Esophagus muscularis mucosa (tissue), 4 donors: ENCODE data around the gene KREMEN2. TPM values are rescaled to one million over a fixed set of nuclear protein-coding genes. Genes with fewer than 3 reads are reported as not detected.

Experiments
- DNase-seq: peaks from one replicate; pipeline ENCODE4 v3.0.0-alpha.2; 2017; ENCODE audit errors: extremely low spot score
- H3K27ac ChIP-seq, 4 donors: fragments of 200-600 bp; sonication (generic); replicated peaks in 1 of 4; 1 replicate in 3 of 4; 2 replicates in 1 of 4; pipeline ENCODE4 v1.5.1; 2016 to 2019; ENCODE audit warnings: mild to moderate bottlenecking in 1 of 4
- H3K27me3 ChIP-seq, 4 donors: fragments of 200-600 bp; sonication (generic); one replicate each; pipeline versions ENCODE4 v1.5.1 to v1.6.0; 2016 to 2019
- H3K36me3 ChIP-seq, 4 donors: fragments of 200-600 bp; sonication (generic); one replicate each; pipeline ENCODE4 v1.5.1; 2016 to 2019
- H3K4me1 ChIP-seq, 4 donors: fragments of 200-600 bp; sonication (generic); one replicate each; pipeline ENCODE4 v1.5.1; 2016 to 2019
- H3K4me3 ChIP-seq, 4 donors: fragments of 200-600 bp; sonication (generic); 1 replicate in 2 of 4; 2 replicates in 2 of 4; pipeline ENCODE4 v1.5.1; 2016 to 2019; ENCODE audit warnings: mild to moderate bottlenecking in 4 of 4, moderate library complexity in 1 of 4
- H3K9me3 ChIP-seq, 4 donors: fragments of 200-600 bp; sonication (generic); 1 replicate in 3 of 4; 2 replicates in 1 of 4; pipeline ENCODE4 v1.5.1; 2016 to 2019
- EP300 ChIP-seq: sonication (generic); formaldehyde crosslinking; IDR thresholded peaks from one replicate; pipeline ENCODE4 v1.6.1; 2017; ENCODE audit warnings: antibody characterized with exemption
- POLR2A ChIP-seq: fragments of 450-650 bp; IDR thresholded peaks from one replicate; pipeline ENCODE4 v1.6.1; 2017; ENCODE audit warnings: antibody characterized with exemption, moderate library complexity, mild to moderate bottlenecking, low read depth
- POLR2AphosphoS5 ChIP-seq, 2 donors: sonication (generic); formaldehyde crosslinking; IDR thresholded peaks; one replicate each; pipeline ENCODE4 v1.6.1; 2017; ENCODE audit warnings: antibody characterized with exemption in 2 of 2
- WGBS: methylation state at CpG from one replicate; pipeline ENCODE4 v1.1.5; 2018; 5-methylcytosine and 5-hydroxymethylcytosine counted together
- intact Hi-C: fragments of 100-400 bp; cut with DNase I; formaldehyde crosslinking; loops from one replicate; pipeline ENCODE4 v1.15.1; 2023
- total RNA-seq, 4 donors: library from RNA; depleted of rRNA; stranded (reverse); fragments of >200 nt; gene quantifications; one replicate each; pipeline versions ENCODE4 v1.1.0 to v1.2.1, GENCODE V29; 2016
- TF ChIP-seq, protein P1 (sequence below), 3 experiments: fragments of 200-600 bp in 2 of 3; fragments of 450-650 bp in 1 of 3; sonication (generic) in 2 of 3; IDR thresholded peaks; one replicate each; pipeline ENCODE4 v1.5.1; 2017 to 2019; ENCODE audit warnings: antibody characterized with exemption in 3 of 3, mild to moderate bottlenecking in 2 of 3, moderate library complexity in 1 of 3

The KREMEN2 gene
- total RNA-seq, 4 donors from 2014 or later: 0.13 TPM; not detected in 3

DNA sequence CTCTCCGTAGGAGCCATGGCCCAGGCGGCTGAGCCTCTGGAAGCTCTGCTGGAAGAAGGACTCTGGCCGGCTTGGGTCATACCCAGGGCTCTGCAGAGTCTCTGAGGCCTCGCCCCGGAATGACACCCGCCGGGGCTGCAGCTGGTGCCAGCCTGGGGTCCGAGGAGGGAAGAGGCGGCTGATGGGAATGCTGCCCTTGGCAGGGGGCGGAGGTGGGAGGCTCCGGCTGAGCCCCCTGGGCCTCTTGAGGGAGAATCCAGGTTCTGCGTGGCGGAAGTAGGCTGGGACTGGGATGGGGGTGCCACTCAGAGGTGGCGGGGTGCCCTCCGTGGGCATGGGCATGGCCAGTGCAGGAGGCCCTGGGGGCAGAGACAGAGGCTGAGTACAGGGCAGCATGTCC is 12.6 kb downstream of the KREMEN2 start:
- Histone ChIP-seq H3K36me3 (no peaks in the 10 kb centered on the region), H3K27me3 (peaks cover 0 to 54% (median 4%) of the 10 kb centered on the region in 4 donors), H3K4me3 (no peak overlapping the region), H3K27ac (no peak overlapping the region), H3K4me1 (peaks cover 14 to 21% (median 18%) of the 10 kb centered on the region in 4 donors), H3K9me3 (no peaks in the 10 kb centered on the region)
- DNase-seq: no peak
- 94% methylated on average over 9 of the region's 15 CpGs for WGBS
- intact Hi-C loops: no loop called here
- TF ChIP-seq POLR2A (no peak), POLR2AphosphoS5 (IDR thresholded peaks at IDR 0.05) (no peak), EP300 (no peak)
- TF ChIP-seq, protein P1, sequence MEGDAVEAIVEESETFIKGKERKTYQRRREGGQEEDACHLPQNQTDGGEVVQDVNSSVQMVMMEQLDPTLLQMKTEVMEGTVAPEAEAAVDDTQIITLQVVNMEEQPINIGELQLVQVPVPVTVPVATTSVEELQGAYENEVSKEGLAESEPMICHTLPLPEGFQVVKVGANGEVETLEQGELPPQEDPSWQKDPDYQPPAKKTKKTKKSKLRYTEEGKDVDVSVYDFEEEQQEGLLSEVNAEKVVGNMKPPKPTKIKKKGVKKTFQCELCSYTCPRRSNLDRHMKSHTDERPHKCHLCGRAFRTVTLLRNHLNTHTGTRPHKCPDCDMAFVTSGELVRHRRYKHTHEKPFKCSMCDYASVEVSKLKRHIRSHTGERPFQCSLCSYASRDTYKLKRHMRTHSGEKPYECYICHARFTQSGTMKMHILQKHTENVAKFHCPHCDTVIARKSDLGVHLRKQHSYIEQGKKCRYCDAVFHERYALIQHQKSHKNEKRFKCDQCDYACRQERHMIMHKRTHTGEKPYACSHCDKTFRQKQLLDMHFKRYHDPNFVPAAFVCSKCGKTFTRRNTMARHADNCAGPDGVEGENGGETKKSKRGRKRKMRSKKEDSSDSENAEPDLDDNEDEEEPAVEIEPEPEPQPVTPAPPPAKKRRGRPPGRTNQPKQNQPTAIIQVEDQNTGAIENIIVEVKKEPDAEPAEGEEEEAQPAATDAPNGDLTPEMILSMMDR (IDR thresholded peaks at IDR 0.05): no peak

DNA sequence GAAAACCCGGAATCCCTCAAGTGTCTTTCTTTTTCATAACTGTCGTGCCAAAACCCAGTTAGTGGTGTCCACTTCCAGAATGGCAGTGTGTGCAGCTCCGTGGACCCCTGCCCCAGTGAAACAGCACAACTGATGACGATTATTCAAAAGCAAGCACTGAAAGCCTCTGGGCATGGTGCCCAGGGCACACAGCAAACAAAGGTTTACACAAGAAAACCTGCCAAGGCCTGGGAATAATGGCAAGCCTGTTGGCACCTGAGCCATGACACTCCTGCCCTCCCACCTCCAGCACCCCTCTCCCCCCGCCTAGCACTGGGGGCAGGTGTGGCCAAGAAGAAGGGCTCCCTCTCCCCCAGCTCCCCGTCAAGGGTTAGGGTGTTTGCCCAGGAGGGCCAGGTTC is 13.4 kb downstream of the KREMEN2 start:
- peaks cover 14 to 22% (median 18%) of the 10 kb centered on the region in 4 donors for H3K4me1 ChIP-seq
- H3K36me3 ChIP-seq: no peaks in the 10 kb centered on the region
- intact Hi-C loops: no loop called here
- no peaks in the 10 kb centered on the region for H3K9me3 ChIP-seq
- no peak for DNase-seq
- no peak overlapping the region for H3K4me3 ChIP-seq
- 88% methylated on average over 6 of the region's 6 CpGs for WGBS
- H3K27me3 ChIP-seq: peaks cover 0 to 54% (median 4%) of the 10 kb centered on the region in 4 donors
- H3K27ac ChIP-seq: no peak overlapping the region
- no peak for TF ChIP-seq POLR2A
- no peak for TF ChIP-seq POLR2AphosphoS5 (IDR thresholded peaks at IDR 0.05)
- no peak for TF ChIP-seq EP300
- TF ChIP-seq, protein P1 (IDR thresholded peaks at IDR 0.05): no peak

GRCh38 chr16:2979669-2980226 is 15.7 kb downstream of the KREMEN2 start:
- H3K27ac ChIP-seq: no peak overlapping the region
- peaks cover 0 to 43% (median 4%) of the 10 kb centered on the region in 4 donors for H3K27me3 ChIP-seq
- H3K4me1 ChIP-seq: peaks cover 19 to 34% (median 29%) of the 10 kb centered on the region in 4 donors
- WGBS: 1% methylated on average over 24 of the region's 43 CpGs
- TF ChIP-seq POLR2A (no peak), EP300 (no peak), POLR2AphosphoS5 (IDR thresholded peaks at IDR 0.05) (no peak)
- TF ChIP-seq, protein P1 (IDR thresholded peaks at IDR 0.05): no peak
- no peaks in the 10 kb centered on the region for H3K9me3 ChIP-seq
- intact Hi-C loops: no loop called here
- DNase-seq: no peak
- H3K36me3 ChIP-seq: no peaks in the 10 kb centered on the region
- peak overlapping the region; percentile 66 to 84 (median 72) for H3K4me3 ChIP-seq

- intact Hi-C loops: no loop called here
- TF ChIP-seq POLR2AphosphoS5 (IDR thresholded peaks at IDR 0.05): peak; percentile 96 to 99
- TF ChIP-seq POLR2A: peak; percentile 94
- no peak for TF ChIP-seq EP300
- TF ChIP-seq, protein P1 (IDR thresholded peaks at IDR 0.05): peak in 1 of 3 experiments; percentile 42
- no peaks in the 10 kb centered on the region for H3K9me3 ChIP-seq
- 29% methylated on average over 18 of the region's 91 CpGs for WGBS
- H3K36me3 ChIP-seq: no peaks in the 10 kb centered on the region
- H3K4me1 ChIP-seq: peaks cover 23 to 39% (median 29%) of the 10 kb centered on the region in 4 donors
- H3K27me3 ChIP-seq: peaks cover 0 to 41% (median 4%) of the 10 kb centered on the region in 4 donors
- peak within 1 kb of the TSS; percentile 66 to 84 (median 72) for H3K4me3 ChIP-seq
- peak within 1 kb of the TSS; percentile 80 to 89 (median 86) for H3K27ac ChIP-seq
- DNase-seq: peak; percentile 94
Measured at GRCh38 chr16:2980227-2981176, 16.4 kb downstream of the KREMEN2 start, which contains the start of gene PKMYT1. TSS of gene PKMYT1 (minus strand) at chr16:2980446. CDS start at chr16:2979657, 789 bp downstream.
